Measurements from ENCODE around the gene AGAP9.

DNA sequence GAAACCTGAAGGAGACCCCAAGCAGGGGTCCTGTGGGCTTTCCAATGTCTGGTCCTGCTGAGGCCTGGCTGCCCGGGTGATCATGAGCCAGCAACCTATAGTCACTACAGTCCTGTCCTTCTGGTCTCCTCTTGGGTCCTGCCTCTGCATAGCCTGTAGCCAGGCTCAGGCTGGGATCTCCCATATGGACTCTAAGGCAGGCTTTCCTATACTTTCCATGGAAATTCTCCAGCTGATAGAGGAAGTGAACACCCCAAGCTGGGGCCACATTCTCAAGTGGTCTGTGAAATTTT is 66.0 kb downstream of the AGAP9 start:
- TF ChIP-seq, protein P1, sequence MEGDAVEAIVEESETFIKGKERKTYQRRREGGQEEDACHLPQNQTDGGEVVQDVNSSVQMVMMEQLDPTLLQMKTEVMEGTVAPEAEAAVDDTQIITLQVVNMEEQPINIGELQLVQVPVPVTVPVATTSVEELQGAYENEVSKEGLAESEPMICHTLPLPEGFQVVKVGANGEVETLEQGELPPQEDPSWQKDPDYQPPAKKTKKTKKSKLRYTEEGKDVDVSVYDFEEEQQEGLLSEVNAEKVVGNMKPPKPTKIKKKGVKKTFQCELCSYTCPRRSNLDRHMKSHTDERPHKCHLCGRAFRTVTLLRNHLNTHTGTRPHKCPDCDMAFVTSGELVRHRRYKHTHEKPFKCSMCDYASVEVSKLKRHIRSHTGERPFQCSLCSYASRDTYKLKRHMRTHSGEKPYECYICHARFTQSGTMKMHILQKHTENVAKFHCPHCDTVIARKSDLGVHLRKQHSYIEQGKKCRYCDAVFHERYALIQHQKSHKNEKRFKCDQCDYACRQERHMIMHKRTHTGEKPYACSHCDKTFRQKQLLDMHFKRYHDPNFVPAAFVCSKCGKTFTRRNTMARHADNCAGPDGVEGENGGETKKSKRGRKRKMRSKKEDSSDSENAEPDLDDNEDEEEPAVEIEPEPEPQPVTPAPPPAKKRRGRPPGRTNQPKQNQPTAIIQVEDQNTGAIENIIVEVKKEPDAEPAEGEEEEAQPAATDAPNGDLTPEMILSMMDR (IDR thresholded peaks at IDR 0.05; ENCODE audit: low read depth, low read length) = no peak
- TF ChIP-seq POLR2A (IDR thresholded peaks at IDR 0.05; ENCODE audit: extremely low read depth, insufficient read length) = no peak
- TF ChIP-seq, protein P2, sequence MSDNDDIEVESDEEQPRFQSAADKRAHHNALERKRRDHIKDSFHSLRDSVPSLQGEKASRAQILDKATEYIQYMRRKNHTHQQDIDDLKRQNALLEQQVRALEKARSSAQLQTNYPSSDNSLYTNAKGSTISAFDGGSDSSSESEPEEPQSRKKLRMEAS (IDR thresholded peaks at IDR 0.05; ENCODE audit: low read depth, low read length) = no peak

All from NB4 (cell line).